Right atrium auricular region (tissue), 2 donors: ENCODE data around the gene GLIPR1L2. TPM values are rescaled to one million over a fixed set of nuclear protein-coding genes. Genes with fewer than 3 reads are reported as not detected.
A peak's percentile ranks its signal among the peaks of the same experiment; 100 is the strongest.

Experiments
- DNase-seq: peaks from one replicate; pipeline ENCODE4 v3.0.0-alpha.2; 2019; ENCODE audit warnings: low spot score
- H3K27ac ChIP-seq, 2 donors: fragments of 200-600 bp; sonication (generic); 1 replicate in 1 of 2; 2 replicates in 1 of 2; pipeline ENCODE4 v1.5.1; 2016 to 2019
- H3K27me3 ChIP-seq, 2 donors: fragments of 200-600 bp; sonication (generic); one replicate each; pipeline versions ENCODE4 v1.5.1 to v1.6.0; 2017 to 2019
- H3K36me3 ChIP-seq: fragments of 200-600 bp; sonication (generic); one replicate; pipeline ENCODE4 v1.5.1; 2016
- H3K4me1 ChIP-seq, 2 donors: fragments of 200-600 bp; sonication (generic); one replicate each; pipeline versions ENCODE4 v1.5.1 to v1.6.0; 2017 to 2019
- H3K4me3 ChIP-seq, 2 donors: fragments of 200-600 bp; sonication (generic); 1 replicate in 1 of 2; 2 replicates in 1 of 2; pipeline ENCODE4 v1.5.1; 2017 to 2019; ENCODE audit warnings: mild to moderate bottlenecking in 1 of 2, moderate library complexity in 1 of 2
- H3K9me3 ChIP-seq, 2 donors: fragments of 200-600 bp; sonication (generic); one replicate each; pipeline ENCODE4 v1.5.1; 2019
- CTCF ChIP-seq, 2 donors: fragments of 200-600 bp; sonication (generic); IDR thresholded peaks; one replicate each; pipeline ENCODE4 v1.5.1; 2019; ENCODE audit warnings: antibody characterized with exemption in 2 of 2
- total RNA-seq, 2 donors: library from RNA; depleted of rRNA; stranded (reverse); fragments of >200 nt; gene quantifications; one replicate each; pipeline ENCODE4 v1.1.0, GENCODE V29; 2016

The GLIPR1L2 gene
- total RNA-seq, 2 donors from 2014 or later = 2.3 to 3.8 TPM

GRCh38 chr12:75474116-75474515 is 83.2 kb downstream of the GLIPR1L2 start:
- no peak for DNase-seq

GRCh38 chr12:75476071-75476470 is 85.2 kb downstream of the GLIPR1L2 start:
- Histone ChIP-seq H3K4me3 (no peak overlapping the region), H3K4me1 (no peaks in the 10 kb centered on the region), H3K9me3 (no peaks in the 10 kb centered on the region), H3K27ac (no peak overlapping the region), H3K27me3 (no peaks in the 10 kb centered on the region), H3K36me3 (no peaks in the 10 kb centered on the region)
- no peak for TF ChIP-seq CTCF (IDR thresholded peaks at IDR 0.05)
- no peak for DNase-seq

More at GRCh38 chr12:75474116-75474515, 83.2 kb downstream of the GLIPR1L2 start:
- TF ChIP-seq CTCF (IDR thresholded peaks at IDR 0.05) = no peak
- H3K27ac ChIP-seq = no peak overlapping the region
- H3K36me3 ChIP-seq = no peaks in the 10 kb centered on the region
- no peaks in the 10 kb centered on the region for H3K9me3 ChIP-seq
- H3K4me3 ChIP-seq = no peak overlapping the region
- no peaks in the 10 kb centered on the region for H3K27me3 ChIP-seq
- H3K4me1 ChIP-seq = no peaks in the 10 kb centered on the region

GRCh38 chr12:75477137-75477536 is 86.2 kb downstream of the GLIPR1L2 start:
- no peaks in the 10 kb centered on the region for H3K9me3 ChIP-seq
- H3K36me3 ChIP-seq = no peaks in the 10 kb centered on the region
- H3K4me3 ChIP-seq = no peak overlapping the region
- no peak overlapping the region for H3K27ac ChIP-seq
- H3K4me1 ChIP-seq = no peaks in the 10 kb centered on the region
- DNase-seq = no peak
- no peaks in the 10 kb centered on the region for H3K27me3 ChIP-seq
- TF ChIP-seq CTCF (IDR thresholded peaks at IDR 0.05) = no peak

GRCh38 chr12:75478116-75478794 is 87.4 kb downstream of the GLIPR1L2 start:
- Histone ChIP-seq H3K9me3 (no peaks in the 10 kb centered on the region), H3K36me3 (no peaks in the 10 kb centered on the region), H3K27me3 (no peaks in the 10 kb centered on the region), H3K4me1 (no peaks in the 10 kb centered on the region), H3K27ac (peak overlapping the region; percentile 10 to 53), H3K4me3 (no peak overlapping the region)
- no peak for DNase-seq
- TF ChIP-seq CTCF (IDR thresholded peaks at IDR 0.05) = no peak

GRCh38 chr12:75479963-75480461 is 89.1 kb downstream of the GLIPR1L2 start:
- no peaks in the 10 kb centered on the region for H3K9me3 ChIP-seq
- no peaks in the 10 kb centered on the region for H3K36me3 ChIP-seq
- H3K27ac ChIP-seq = peak overlapping the region; percentile 60 to 70
- H3K27me3 ChIP-seq = no peaks in the 10 kb centered on the region
- peak overlapping the region; percentile 34 to 38 for H3K4me3 ChIP-seq
- no peak for DNase-seq
- TF ChIP-seq CTCF (IDR thresholded peaks at IDR 0.05) = no peak
- no peaks in the 10 kb centered on the region for H3K4me1 ChIP-seq
